Ovary (tissue), 9 donors: ENCODE results near the gene BTC. TPM values are rescaled to one million over a fixed set of nuclear protein-coding genes. Genes with fewer than 3 reads are reported as not detected.

Experiments used
- DNase-seq, 5 donors: peaks; one replicate each; pipeline ENCODE4 v3.0.0-alpha.2; 2019 to 2020
- H3K27ac ChIP-seq, 2 donors: fragments of 200-600 bp; one replicate each; pipeline versions ENCODE4 v1.5.1 to v1.8.0; 2019 to 2022
- H3K27me3 ChIP-seq: fragments of 200-600 bp; one replicate; pipeline ENCODE4 v1.8.0; 2022
- H3K36me3 ChIP-seq: fragments of 200-600 bp; sonication (generic); one replicate; pipeline ENCODE4 v1.5.1; 2019
- H3K4me1 ChIP-seq: one replicate; pipeline ENCODE4 v1.8.1; 2013; ENCODE audit warnings: mild to moderate bottlenecking, moderate library complexity; ENCODE audit not compliant: insufficient read depth
- H3K4me3 ChIP-seq: fragments of 200-600 bp; sonication (generic); one replicate; pipeline ENCODE4 v1.5.1; 2017
- H3K9me3 ChIP-seq, 2 donors: fragments of 200-600 bp in 1 of 2; sonication (generic) in 1 of 2; one replicate each; pipeline versions ENCODE4 v1.5.1 to v1.8.1; 2013 to 2019; ENCODE audit warnings: mild to moderate bottlenecking in 1 of 2, moderate library complexity in 1 of 2
- EP300 ChIP-seq: sonication (generic); formaldehyde crosslinking; IDR thresholded peaks from one replicate; pipeline ENCODE4 v1.6.1; 2017; ENCODE audit warnings: antibody characterized with exemption
- POLR2A ChIP-seq: fragments of 450-650 bp; IDR thresholded peaks from one replicate; pipeline ENCODE4 v1.6.1; 2017; ENCODE audit warnings: antibody characterized with exemption, mild to moderate bottlenecking, moderate library complexity
- WGBS, 3 donors: extraction: QIAGEN DNeasy Blood & Tissue Kit in 1 of 3; methylation state at CpG; one replicate each; pipeline versions ENCODE4 v1.1.5 to v1.1.7; 2013 to 2017; 5-methylcytosine and 5-hydroxymethylcytosine counted together
- intact Hi-C, 4 donors: fragments of 100-400 bp; cut with DNase I; formaldehyde crosslinking; loops; one replicate each; pipeline versions ENCODE4 v1.11.0 to v1.15.1; 2022 to 2023
- polyA plus RNA-seq, 2 donors: library from polyadenylated mRNA; stranded (reverse); fragments of 200-250 nt in 1 of 2; fragments of 350-450 nt in 1 of 2; fragmentation: Illumina TruSeq in 1 of 2; extraction: RNeasy Lipid Tissue Mini Kit (QIAGEN cat#74804) in 1 of 2; gene quantifications; one replicate each; pipeline ENCODE4 v1.2.3, GENCODE V29; 2013 to 2014
- total RNA-seq, 7 donors: library from RNA; depleted of rRNA in 2 of 7; stranded (reverse); fragments of >200 nt in 2 of 7; fragmentation: NEBNext Ultra II Directional in 3 of 7; extraction: Animal tissue kit (Norgen Biotek cat#: 25700) in 3 of 7; gene quantifications; one replicate each; pipeline versions ENCODE4 v1.1.0 to v1.2.4, GENCODE V29; 2016 to 2023
- TF ChIP-seq, protein P1 (sequence below), 3 donors: fragments of 450-650 bp in 2 of 3; fragments of 200-600 bp in 1 of 3; IDR thresholded peaks; one replicate each; pipeline versions ENCODE4 v1.5.1 to v1.8.0; 2016 to 2022; ENCODE audit warnings: antibody characterized with exemption in 3 of 3, mild to moderate bottlenecking in 1 of 3
- donor health status: DM: no; HTN: no; CAD: no; lungs with moderate emphysema.
- donor health status: DM: no; HTN: no; CAD: no.
- donor health status: Bipolar disorder and iron deficiency.
- donor health status: DM: yes; HTN: yes; CAD: no.
- donor health status: DM: no; HTN: no; CAD: no.
- donor health status: DM: yes; HTN: yes; CAD: no.

BTC gene
- total and polyA plus RNA-seq, 9 donors: 0.24 to 30.0 (median 0.97) TPM

GRCh38 chr4:74751247-74751646 is 43.1 kb downstream of the BTC start:
- Histone ChIP-seq H3K9me3 (no peaks in the 10 kb centered on the region), H3K4me1 (no peaks in the 10 kb centered on the region), H3K4me3 (no peak overlapping the region), H3K36me3 (no peaks in the 10 kb centered on the region), H3K27ac (no peak overlapping the region), H3K27me3 (no peaks in the 10 kb centered on the region)
- no peak for DNase-seq
- intact Hi-C loops: no loop called here
- 67 to 89% (median 83%) methylated on average over 5 of the region's 5 CpGs for WGBS, 3 donors
- TF ChIP-seq POLR2A (no peak), EP300 (no peak)
- TF ChIP-seq, protein P1, sequence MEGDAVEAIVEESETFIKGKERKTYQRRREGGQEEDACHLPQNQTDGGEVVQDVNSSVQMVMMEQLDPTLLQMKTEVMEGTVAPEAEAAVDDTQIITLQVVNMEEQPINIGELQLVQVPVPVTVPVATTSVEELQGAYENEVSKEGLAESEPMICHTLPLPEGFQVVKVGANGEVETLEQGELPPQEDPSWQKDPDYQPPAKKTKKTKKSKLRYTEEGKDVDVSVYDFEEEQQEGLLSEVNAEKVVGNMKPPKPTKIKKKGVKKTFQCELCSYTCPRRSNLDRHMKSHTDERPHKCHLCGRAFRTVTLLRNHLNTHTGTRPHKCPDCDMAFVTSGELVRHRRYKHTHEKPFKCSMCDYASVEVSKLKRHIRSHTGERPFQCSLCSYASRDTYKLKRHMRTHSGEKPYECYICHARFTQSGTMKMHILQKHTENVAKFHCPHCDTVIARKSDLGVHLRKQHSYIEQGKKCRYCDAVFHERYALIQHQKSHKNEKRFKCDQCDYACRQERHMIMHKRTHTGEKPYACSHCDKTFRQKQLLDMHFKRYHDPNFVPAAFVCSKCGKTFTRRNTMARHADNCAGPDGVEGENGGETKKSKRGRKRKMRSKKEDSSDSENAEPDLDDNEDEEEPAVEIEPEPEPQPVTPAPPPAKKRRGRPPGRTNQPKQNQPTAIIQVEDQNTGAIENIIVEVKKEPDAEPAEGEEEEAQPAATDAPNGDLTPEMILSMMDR (IDR thresholded peaks at IDR 0.05): no peak

DNA sequence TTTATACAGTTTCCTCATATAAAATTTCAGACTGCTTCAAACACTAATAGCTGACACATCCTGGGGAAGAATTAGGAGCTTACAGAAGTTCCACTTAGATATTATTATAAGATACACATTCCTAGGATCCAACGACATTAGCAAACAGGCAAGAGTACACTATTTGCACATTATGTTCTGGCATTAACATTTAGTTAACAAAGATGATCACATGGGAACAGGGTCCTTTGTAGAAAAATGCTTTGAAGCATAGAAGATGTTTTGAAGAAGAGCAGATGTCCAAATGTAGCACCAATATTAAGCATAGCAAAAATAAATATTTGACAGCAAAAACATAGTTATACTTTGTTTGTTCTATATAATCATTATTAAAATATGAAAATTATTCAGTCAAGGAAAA is 52.1 kb downstream of the BTC start:
- H3K36me3 ChIP-seq: no peaks in the 10 kb centered on the region
- WGBS, 3 donors: 2 to 18% (median 12%) methylated on average over 1 of the region's 1 CpG
- H3K27ac ChIP-seq: no peak overlapping the region
- no peak for DNase-seq
- H3K4me3 ChIP-seq: no peak overlapping the region
- intact Hi-C loops: no loop called here
- TF ChIP-seq EP300 (no peak), POLR2A (no peak)
- TF ChIP-seq, protein P1 (IDR thresholded peaks at IDR 0.05): no peak
- no peaks in the 10 kb centered on the region for H3K27me3 ChIP-seq
- no peaks in the 10 kb centered on the region for H3K4me1 ChIP-seq
- no peaks in the 10 kb centered on the region for H3K9me3 ChIP-seq

DNA sequence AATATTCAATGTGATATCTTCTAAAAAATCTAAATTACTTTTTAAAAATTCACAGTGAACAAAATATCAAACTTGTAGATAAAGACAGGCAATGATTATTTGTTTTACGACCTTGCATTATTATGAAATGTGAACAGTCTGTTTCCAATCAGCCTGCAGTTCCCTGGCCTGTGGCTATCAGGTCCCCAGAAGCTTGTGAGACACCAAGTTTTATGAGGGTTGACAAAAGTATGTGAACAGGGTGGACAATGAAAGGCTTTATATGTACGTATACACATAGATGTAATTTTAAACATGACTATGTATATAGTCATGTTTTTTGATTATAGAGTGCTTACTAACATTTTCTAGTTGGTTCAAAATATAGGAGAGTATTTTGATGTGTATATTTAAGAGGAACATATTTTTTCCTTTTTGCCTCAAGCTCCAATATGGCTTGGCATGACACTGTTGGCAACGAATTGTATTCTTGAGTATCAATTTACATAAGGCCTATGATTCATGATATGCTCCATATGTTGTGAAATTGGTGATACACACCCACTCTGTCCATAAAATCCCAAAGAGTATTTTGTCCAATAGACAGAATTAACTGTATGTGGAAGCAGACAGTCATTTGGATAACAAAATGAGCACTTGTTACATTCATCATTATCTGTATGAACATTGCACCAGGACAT is 55.7 kb downstream of the BTC start:
- no peaks in the 10 kb centered on the region for H3K9me3 ChIP-seq

GRCh38 chr4:74734995-74735394 is 59.3 kb downstream of the BTC start:
- WGBS, 3 donors: 86 to 89% (median 88%) methylated on average over 2 of the region's 2 CpGs
- intact Hi-C loops: no loop called here
- TF ChIP-seq POLR2A (no peak), EP300 (no peak)
- TF ChIP-seq, protein P1 (IDR thresholded peaks at IDR 0.05): no peak
- H3K4me3 ChIP-seq: no peak overlapping the region
- H3K27me3 ChIP-seq: no peaks in the 10 kb centered on the region
- DNase-seq: no peak
- no peaks in the 10 kb centered on the region for H3K4me1 ChIP-seq
- H3K36me3 ChIP-seq: no peaks in the 10 kb centered on the region
- no peaks in the 10 kb centered on the region for H3K9me3 ChIP-seq
- no peak overlapping the region for H3K27ac ChIP-seq

More for the DNA sequence above, 55.7 kb downstream of the BTC start:
- no peak overlapping the region for H3K27ac ChIP-seq
- H3K4me1 ChIP-seq: no peaks in the 10 kb centered on the region
- no peaks in the 10 kb centered on the region for H3K27me3 ChIP-seq
- intact Hi-C loops: no loop called here
- TF ChIP-seq, protein P1 (IDR thresholded peaks at IDR 0.05): no peak
- TF ChIP-seq POLR2A (no peak), EP300 (no peak)
- DNase-seq: no peak
- H3K36me3 ChIP-seq: no peaks in the 10 kb centered on the region
- no peak overlapping the region for H3K4me3 ChIP-seq
- 82 to 83% (median 83%) methylated on average over 3 of the region's 3 CpGs for WGBS, 3 donors
